Activated T-cell treated with anti-CD3 and anti-CD28 coated beads for 1 hour (primary cell): ENCODE results near the gene CCDC188.

ENCODE experiments used
- DNase-seq: peaks from one replicate; pipeline ENCODE4 v3.0.0-alpha.2; 2020; ENCODE audit warnings: low read depth

The CCDC188 gene

GRCh38 chr22:20150381-20151275, at the start of gene CCDC188:
TSS of gene CCDC188 (minus strand) at chr22:20151055. CDS start at chr22:20150986, 69 bp downstream.
- DNase-seq = no peak

GRCh38 chr22:20199906-20200305, 49.1 kb upstream of the CCDC188 start:
- DNase-seq = no peak

GRCh38 chr22:20199413-20199842, 48.6 kb upstream of the CCDC188 start:
- no peak for DNase-seq

DNA sequence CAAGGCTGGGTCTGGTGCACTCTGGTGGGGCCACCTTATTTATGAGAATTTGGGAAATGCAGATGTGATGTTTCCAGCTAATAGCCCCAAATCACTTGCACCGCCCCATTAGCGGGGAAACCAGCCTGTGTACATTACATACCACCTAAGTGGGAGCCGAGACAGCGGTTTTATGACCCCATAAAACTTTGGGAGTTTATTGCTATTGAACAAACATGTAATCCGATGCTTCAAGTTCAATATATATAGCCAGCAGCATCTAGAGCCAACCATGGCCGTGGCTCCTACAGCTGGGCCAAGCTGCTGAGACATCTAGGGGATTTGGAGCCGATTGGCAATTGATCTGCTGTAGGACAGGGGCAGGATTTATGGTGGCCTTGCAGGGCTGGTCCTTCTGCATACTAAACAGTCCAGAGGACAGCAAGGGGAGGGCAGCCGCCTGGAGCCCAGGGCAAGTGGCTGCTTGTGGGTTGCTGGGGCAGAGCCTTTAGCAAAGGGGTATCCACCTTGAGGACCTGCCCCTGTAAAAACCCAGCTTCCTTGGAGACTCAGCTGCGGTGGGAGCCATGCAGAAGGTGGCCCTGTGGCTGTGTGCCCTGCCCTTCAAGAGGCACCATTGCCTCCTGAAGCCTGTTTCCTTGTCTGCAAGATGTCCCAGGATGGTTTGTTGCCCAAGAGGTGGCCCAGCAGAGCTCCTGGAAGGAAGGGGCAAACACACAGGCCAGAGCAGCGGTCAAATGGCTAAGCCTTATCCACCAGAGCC, 47.9 kb upstream of the CCDC188 start:
- no peak for DNase-seq

DNA sequence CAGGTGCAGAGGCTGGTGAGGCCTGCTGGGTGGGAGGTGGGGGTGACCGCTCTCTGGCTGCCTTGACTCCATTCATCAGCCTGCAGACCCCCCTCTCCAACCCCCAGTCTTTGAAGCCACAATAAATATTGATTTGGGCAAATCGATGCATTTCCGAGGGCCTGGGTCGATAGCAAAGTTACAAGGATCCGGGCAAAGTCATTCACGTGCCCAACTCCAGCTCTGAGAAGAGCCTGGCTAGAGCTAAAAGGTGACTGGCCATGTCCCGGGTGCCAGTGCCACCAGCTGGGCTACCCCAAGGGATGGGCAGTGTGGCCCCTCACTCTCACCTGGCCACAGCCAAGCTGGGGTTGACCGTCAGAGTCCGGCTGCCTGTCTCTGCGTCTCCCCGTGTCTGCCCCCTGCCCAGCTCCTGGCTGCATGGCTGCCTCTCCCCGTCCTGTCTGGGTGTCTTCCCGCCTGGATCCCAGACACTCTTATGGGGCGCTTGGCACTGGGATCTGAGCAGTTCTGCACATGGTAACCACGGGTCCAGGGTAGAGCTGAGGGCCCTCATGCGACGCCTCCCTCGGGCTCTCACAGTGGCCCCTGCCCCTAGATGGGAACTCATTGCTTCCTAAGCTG, 46.7 kb upstream of the CCDC188 start:
- DNase-seq = no peak

DNA sequence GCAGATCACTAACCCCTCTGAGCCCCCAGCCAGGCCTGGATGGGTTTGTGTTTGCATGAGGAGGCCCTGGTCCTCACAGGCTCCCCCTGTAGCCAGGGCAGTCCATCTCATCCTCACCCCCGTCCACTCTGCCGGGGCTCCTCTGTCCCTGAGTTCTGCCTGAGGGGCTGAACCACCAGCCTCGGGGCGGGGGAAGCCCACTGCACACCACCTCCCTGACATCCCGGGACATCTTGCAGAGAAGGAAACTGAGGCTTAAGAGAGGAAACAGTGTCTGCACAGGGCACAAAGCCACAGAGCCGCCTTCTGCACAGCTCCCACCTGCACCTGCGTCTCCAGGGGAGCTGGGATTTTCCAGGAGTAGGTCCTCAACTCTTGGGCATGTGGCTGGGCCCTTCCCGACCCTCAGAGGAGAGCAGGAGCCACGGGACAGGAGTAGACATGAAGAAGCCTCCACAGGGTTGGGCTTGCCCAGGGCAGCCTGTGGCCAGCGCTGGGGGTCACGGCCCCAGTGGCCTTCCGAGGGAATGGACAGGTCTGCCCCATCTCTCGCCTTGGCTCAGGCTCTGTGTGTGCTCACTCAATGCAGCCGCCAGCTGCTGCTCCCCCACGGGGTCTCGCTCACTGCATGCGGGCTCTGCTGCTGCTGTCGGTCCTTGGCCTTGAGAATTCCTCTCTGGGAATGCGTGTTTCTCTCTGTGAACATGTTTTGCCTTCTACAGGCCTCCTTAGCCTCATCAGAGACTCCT, 45.4 kb upstream of the CCDC188 start:
- no peak for DNase-seq

GRCh38 chr22:20194681-20195593, 44.1 kb upstream of the CCDC188 start:
- DNase-seq = no peak

- DNase-seq = no peak
Observed at GRCh38 chr22:20193761-20194494, 43.1 kb upstream of the CCDC188 start.

DNA sequence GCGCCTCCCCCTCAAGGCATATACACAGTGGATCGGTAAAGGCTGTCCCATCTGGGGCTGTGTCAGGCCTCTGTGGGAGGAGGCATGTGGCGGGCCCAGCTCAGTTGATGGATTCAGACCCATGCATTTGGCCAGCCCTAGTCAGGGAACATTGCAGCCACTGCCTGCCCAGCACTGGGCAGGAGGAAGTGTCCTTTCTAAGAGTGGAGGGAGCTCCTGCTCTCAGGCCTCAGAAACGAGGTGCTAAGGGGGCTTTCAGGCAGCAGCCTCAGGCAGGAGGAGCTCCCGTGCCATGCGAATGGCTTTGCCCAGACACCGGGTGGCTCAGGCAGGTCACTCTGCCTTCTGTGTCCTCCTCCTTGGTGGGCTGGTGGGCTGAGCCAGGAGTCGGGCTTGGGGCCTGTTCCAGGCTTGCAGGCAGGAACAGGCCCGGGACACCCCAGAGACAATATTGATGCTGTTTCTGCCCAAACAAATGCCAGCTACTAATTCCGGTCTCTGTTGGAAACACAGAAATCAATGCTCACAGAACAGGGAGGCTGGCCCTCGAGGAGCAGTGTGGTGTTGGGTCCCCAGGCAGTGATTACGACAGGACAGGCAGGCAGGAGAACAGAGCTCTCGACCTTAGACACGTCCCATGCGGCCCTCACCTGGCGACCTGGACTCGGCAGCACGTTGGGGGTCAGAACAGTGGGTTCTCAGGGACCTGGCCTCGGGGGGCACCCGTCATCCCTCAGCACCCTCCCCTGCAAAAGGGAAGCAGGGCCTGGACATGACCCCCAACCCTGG, 42.3 kb upstream of the CCDC188 start:
- DNase-seq = no peak

DNA sequence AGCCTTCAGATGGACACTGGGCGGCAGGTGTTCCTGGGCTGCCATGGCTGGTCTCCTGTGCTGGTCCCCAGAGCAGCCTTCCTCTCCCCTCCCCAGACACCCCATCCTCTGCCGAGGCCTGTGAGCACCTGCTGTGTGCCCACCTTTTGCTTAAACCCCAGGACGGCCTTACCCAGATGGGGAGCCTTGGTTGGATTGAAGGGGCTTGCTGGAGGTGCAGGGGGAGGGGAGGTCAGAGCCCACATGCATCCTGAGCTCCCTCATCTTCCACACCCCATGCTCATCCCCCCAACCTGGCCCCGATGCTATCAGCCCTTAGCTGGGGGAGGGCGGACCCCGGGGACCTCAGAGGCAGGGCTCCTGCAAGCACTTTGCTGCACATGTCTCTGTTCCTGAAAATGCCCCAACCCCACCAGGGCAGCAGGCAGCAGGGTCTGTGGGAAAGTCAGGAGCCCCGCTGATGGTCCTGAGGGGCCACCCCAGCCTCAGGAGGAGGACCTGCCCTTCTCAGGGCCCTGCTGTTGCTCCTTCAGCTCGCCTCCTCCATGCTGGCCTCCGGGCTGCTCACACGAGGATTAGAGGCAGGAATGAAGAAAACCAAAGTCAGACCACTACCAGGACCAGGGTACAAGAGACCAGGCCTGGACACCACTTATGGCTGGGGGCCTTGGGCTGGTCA, 41.6 kb upstream of the CCDC188 start:
- no peak for DNase-seq

DNA sequence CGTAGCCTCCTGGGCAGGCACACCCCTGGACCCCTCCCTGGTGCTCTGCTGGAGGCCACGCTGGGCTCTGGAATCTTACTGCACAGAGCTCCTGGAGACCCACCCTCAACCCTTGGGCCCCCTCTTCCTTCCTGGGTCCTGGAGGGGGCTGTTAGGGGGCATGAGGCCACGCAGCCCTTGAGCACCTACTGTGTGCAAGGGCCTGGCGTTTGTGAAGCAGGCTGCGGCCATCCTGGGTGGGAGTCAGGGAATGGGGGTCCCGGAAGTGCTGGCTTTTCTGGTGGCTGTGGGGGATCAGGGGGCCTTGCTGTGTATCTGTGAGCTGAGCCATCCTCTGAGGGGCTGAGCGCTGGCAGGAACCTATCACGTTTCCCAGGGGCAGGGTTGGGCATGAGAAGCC, 40.9 kb upstream of the CCDC188 start:
- no peak for DNase-seq

- DNase-seq = no peak
Observed at GRCh38 chr22:20191000-20191515, 40.2 kb upstream of the CCDC188 start.

- DNase-seq = no peak
Observed at GRCh38 chr22:20188567-20188877, 37.7 kb upstream of the CCDC188 start.

DNA sequence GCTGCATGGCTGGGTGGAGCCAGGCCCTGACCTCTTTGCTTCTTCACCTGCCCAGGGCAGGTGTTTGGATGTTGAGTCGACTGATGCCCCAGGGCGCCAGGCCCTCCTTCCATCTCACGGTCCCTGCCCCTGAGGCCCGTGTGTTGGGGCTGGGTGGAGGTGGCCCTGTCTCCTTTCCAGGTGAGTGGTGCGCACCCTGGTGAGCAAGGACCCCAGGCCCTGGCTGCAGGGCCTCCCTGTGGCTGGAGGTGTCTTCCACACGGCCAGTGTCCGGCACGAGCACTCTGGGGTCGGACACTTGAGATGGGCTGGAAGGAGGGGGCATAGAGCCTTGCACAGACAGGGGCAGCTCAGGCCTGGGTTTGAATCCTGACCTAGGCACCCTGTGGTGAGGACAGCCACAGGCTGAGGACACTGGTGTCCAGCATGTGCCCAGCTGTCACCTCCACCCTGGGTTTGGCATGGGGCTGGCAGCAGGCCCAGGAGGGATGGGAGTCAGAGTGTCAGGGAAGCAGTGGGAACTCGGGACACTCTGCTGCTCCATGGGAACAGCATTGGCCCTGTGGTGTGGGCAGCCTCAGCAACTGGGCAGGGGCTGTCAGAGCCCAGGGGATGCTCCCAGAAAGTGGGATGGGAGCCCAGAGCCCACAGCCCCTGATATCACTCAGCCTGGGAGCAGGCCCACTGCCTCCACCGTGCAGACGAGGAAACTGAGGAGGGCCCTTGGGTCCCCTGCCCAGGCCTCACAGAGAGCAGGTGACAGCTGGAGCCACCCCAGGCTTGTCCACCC, 37.1 kb upstream of the CCDC188 start:
- no peak for DNase-seq

- no peak for DNase-seq
Observed at GRCh38 chr22:20186871-20187546, 36.2 kb upstream of the CCDC188 start.

DNA sequence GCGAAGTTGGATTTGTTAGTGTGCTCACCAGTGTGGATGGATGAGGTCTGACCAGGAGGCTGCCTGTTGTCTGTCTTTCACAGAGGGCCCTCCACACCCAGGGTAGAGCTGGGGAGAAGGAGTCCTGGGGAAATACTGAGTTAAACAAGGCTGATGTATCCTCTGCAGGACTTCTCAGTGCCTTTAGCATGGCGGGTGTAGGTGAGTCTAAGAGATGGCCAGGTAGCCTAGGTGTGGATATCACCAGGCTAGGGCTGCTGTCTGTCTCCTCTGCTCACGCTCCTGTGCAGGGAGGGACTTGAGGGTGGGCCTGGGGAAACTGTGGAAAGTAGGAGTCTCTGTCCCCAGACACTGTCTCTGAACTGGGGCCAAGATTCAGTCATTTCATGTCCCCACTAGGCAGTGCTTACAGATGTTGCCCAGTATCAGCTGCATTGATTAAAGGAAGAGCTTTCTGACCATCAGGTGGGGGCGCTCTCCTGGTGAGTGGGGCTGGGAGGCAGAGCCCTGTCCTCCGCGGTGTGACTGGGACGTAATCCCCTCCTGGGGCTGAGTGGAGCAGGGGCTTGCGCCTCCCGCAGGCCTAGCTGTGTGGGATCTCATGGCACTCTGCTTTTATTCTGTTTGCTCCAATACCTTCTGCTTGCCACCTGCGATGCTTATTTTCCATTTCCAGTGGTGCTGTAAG, 35.5 kb upstream of the CCDC188 start:
- no peak for DNase-seq

DNA sequence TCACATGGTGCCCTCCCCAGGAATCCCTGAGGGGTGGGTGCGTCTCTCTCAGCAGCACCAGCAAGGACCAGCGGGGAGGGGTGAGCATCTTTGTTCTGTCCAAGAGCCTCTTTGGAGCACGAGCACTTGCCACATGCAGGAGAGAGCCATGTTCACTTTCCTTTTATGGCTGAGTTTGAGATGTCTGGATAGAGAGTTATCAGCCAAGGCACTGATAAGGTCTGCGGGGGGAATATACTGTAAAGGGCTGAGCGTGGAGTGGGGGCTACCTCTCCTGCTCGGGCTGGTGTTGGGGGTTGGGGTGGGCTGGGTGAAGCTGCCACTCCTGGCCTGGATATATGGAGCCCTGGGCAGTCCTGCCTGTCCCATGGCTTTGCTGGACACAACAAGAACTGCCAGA, 34.9 kb upstream of the CCDC188 start:
- no peak for DNase-seq
